Measurements from ENCODE around the gene DCAF6. TPM values are rescaled to one million over a fixed set of nuclear protein-coding genes. Genes with fewer than 3 reads are reported as not detected.
"Not testable (repeated sequence)": the region's sequence is repeated elsewhere in the genome, so short reads cannot be mapped to it uniquely, and the experiment has no call there.

The DCAF6 gene
- total and polyA plus RNA-seq, 9 donors, result 91.0 to 130 (median 110) TPM

- no peak for DNase-seq
- H3K4me3 ChIP-seq (ENCODE audit: low read length), result no peak overlapping the region
- peaks cover 2% of the 10 kb centered on the region for H3K36me3 ChIP-seq (ENCODE audit: control insufficient read depth, insufficient read depth, low read length)
- no CpG with 5 or more reads among the region's 1 CpG for WGBS (ENCODE audit: insufficient coverage)
- H3K4me1 ChIP-seq (ENCODE audit: control insufficient read depth, insufficient read depth, low read length), result peaks cover 2% of the 10 kb centered on the region
- H3K27ac ChIP-seq (ENCODE audit: low read length), result no peak overlapping the region
- H3K9me3 ChIP-seq (replicated peaks; ENCODE audit: control insufficient read depth, low read depth, low read length), result no peaks in the 10 kb centered on the region
- no peaks in the 10 kb centered on the region for H3K27me3 ChIP-seq (ENCODE audit: control insufficient read depth, insufficient read depth, low read length)
Observed at GRCh38 chr1:167922611-167923074, 13.8 kb upstream of the DCAF6 start.

- DNase-seq, result no peak
- Histone ChIP-seq H3K4me3 (ENCODE audit: low read length) (no peak overlapping the region), H3K9me3 (replicated peaks; ENCODE audit: control insufficient read depth, low read depth, low read length) (no peaks in the 10 kb centered on the region), H3K27me3 (ENCODE audit: control insufficient read depth, insufficient read depth, low read length) (no peaks in the 10 kb centered on the region), H3K36me3 (ENCODE audit: control insufficient read depth, insufficient read depth, low read length) (peaks cover 2% of the 10 kb centered on the region), H3K4me1 (ENCODE audit: control insufficient read depth, insufficient read depth, low read length) (peaks cover 2% of the 10 kb centered on the region), H3K27ac (ENCODE audit: low read length) (no peak overlapping the region)
- WGBS (ENCODE audit: insufficient coverage), result no CpG with 5 or more reads among the region's 3 CpGs
Observed at GRCh38 chr1:167923324-167924056, 13.0 kb upstream of the DCAF6 start.

- Histone ChIP-seq H3K4me1 (ENCODE audit: control insufficient read depth, insufficient read depth, low read length) (peaks cover 2% of the 10 kb centered on the region), H3K9me3 (replicated peaks; ENCODE audit: control insufficient read depth, low read depth, low read length) (no peaks in the 10 kb centered on the region), H3K27ac (ENCODE audit: low read length) (no peak overlapping the region), H3K27me3 (ENCODE audit: control insufficient read depth, insufficient read depth, low read length) (no peaks in the 10 kb centered on the region), H3K36me3 (ENCODE audit: control insufficient read depth, insufficient read depth, low read length) (peaks cover 2% of the 10 kb centered on the region), H3K4me3 (ENCODE audit: low read length) (no peak overlapping the region)
- no CpG with 5 or more reads among the region's 2 CpGs for WGBS (ENCODE audit: insufficient coverage)
- no peak for DNase-seq
Observed at GRCh38 chr1:167924102-167924501, 12.4 kb upstream of the DCAF6 start.

GRCh38 chr1:167924543-167925231 is 11.8 kb upstream of the DCAF6 start:
- Histone ChIP-seq H3K4me3 (ENCODE audit: low read length) (no peak overlapping the region), H3K27me3 (ENCODE audit: control insufficient read depth, insufficient read depth, low read length) (no peaks in the 10 kb centered on the region), H3K9me3 (replicated peaks; ENCODE audit: control insufficient read depth, low read depth, low read length) (no peaks in the 10 kb centered on the region), H3K36me3 (ENCODE audit: control insufficient read depth, insufficient read depth, low read length) (peaks cover 1% of the 10 kb centered on the region), H3K27ac (ENCODE audit: low read length) (no peak overlapping the region), H3K4me1 (ENCODE audit: control insufficient read depth, insufficient read depth, low read length) (peaks cover 2% of the 10 kb centered on the region)
- DNase-seq, result no peak
- 100% methylated on average over 1 of the region's 2 CpGs for WGBS (ENCODE audit: insufficient coverage)

- Histone ChIP-seq H3K36me3 (ENCODE audit: control insufficient read depth, insufficient read depth, low read length) (no peaks in the 10 kb centered on the region), H3K4me1 (ENCODE audit: control insufficient read depth, insufficient read depth, low read length) (peaks cover 2% of the 10 kb centered on the region), H3K27ac (ENCODE audit: low read length) (no peak overlapping the region), H3K4me3 (ENCODE audit: low read length) (no peak overlapping the region), H3K27me3 (ENCODE audit: control insufficient read depth, insufficient read depth, low read length) (no peaks in the 10 kb centered on the region), H3K9me3 (replicated peaks; ENCODE audit: control insufficient read depth, low read depth, low read length) (no peaks in the 10 kb centered on the region)
- WGBS (ENCODE audit: insufficient coverage), result 25% methylated on average over 1 of the region's 6 CpGs
- DNase-seq, result no peak
Observed at GRCh38 chr1:167926486-167926997, 9.9 kb upstream of the DCAF6 start.

- WGBS (ENCODE audit: insufficient coverage), result 33% methylated on average over 1 of the region's 4 CpGs
- no peak overlapping the region for H3K27ac ChIP-seq (ENCODE audit: low read length)
Observed at GRCh38 chr1:167927046-167927754, 9.3 kb upstream of the DCAF6 start.

GRCh38 chr1:167928457-167928852 is 8.0 kb upstream of the DCAF6 start:
- WGBS (ENCODE audit: insufficient coverage), result no CpG with 5 or more reads among the region's 2 CpGs
- H3K4me1 ChIP-seq (ENCODE audit: control insufficient read depth, insufficient read depth, low read length), result peaks cover 2% of the 10 kb centered on the region
- no peak overlapping the region for H3K27ac ChIP-seq (ENCODE audit: low read length)

More at GRCh38 chr1:167927046-167927754, 9.3 kb upstream of the DCAF6 start:
- H3K4me1 ChIP-seq (ENCODE audit: control insufficient read depth, insufficient read depth, low read length), result peaks cover 2% of the 10 kb centered on the region
- no peak for DNase-seq
- H3K27me3 ChIP-seq (ENCODE audit: control insufficient read depth, insufficient read depth, low read length), result no peaks in the 10 kb centered on the region
- no peaks in the 10 kb centered on the region for H3K9me3 ChIP-seq (replicated peaks; ENCODE audit: control insufficient read depth, low read depth, low read length)
- H3K36me3 ChIP-seq (ENCODE audit: control insufficient read depth, insufficient read depth, low read length), result no peaks in the 10 kb centered on the region
- H3K4me3 ChIP-seq (ENCODE audit: low read length), result no peak overlapping the region

GRCh38 chr1:167928919-167929318 is 7.6 kb upstream of the DCAF6 start:
- WGBS (ENCODE audit: insufficient coverage), result 90% methylated on average over 2 of the region's 9 CpGs
- not testable (repeated sequence) for H3K27ac ChIP-seq (ENCODE audit: low read length); H3K4me3 ChIP-seq (ENCODE audit: low read length)

More at GRCh38 chr1:167928457-167928852, 8.0 kb upstream of the DCAF6 start:
- DNase-seq, result no peak
- no peaks in the 10 kb centered on the region for H3K27me3 ChIP-seq (ENCODE audit: control insufficient read depth, insufficient read depth, low read length)
- no peaks in the 10 kb centered on the region for H3K9me3 ChIP-seq (replicated peaks; ENCODE audit: control insufficient read depth, low read depth, low read length)
- no peak overlapping the region for H3K4me3 ChIP-seq (ENCODE audit: low read length)
- H3K36me3 ChIP-seq (ENCODE audit: control insufficient read depth, insufficient read depth, low read length), result no peaks in the 10 kb centered on the region

GRCh38 chr1:167929725-167930124 is 6.8 kb upstream of the DCAF6 start:
- Histone ChIP-seq H3K27ac (ENCODE audit: low read length) (no peak overlapping the region), H3K4me1 (ENCODE audit: control insufficient read depth, insufficient read depth, low read length) (peaks cover 2% of the 10 kb centered on the region), H3K36me3 (ENCODE audit: control insufficient read depth, insufficient read depth, low read length) (no peaks in the 10 kb centered on the region), H3K27me3 (ENCODE audit: control insufficient read depth, insufficient read depth, low read length) (no peaks in the 10 kb centered on the region), H3K9me3 (replicated peaks; ENCODE audit: control insufficient read depth, low read depth, low read length) (no peaks in the 10 kb centered on the region), H3K4me3 (ENCODE audit: low read length) (no peak overlapping the region)
- no CpG with 5 or more reads among the region's 1 CpG for WGBS (ENCODE audit: insufficient coverage)
- DNase-seq, result no peak

More at GRCh38 chr1:167928919-167929318, 7.6 kb upstream of the DCAF6 start:
- H3K9me3 ChIP-seq (replicated peaks; ENCODE audit: control insufficient read depth, low read depth, low read length); H3K36me3 ChIP-seq (ENCODE audit: control insufficient read depth, insufficient read depth, low read length); DNase-seq; H3K4me1 ChIP-seq (ENCODE audit: control insufficient read depth, insufficient read depth, low read length); H3K27me3 ChIP-seq (ENCODE audit: control insufficient read depth, insufficient read depth, low read length): not testable (repeated sequence)

GRCh38 chr1:167933788-167934187 is 2.7 kb upstream of the DCAF6 start:
- H3K27me3 ChIP-seq (ENCODE audit: control insufficient read depth, insufficient read depth, low read length), result no peaks in the 10 kb centered on the region
- H3K27ac ChIP-seq (ENCODE audit: low read length), result no peak overlapping the region
- no CpG with 5 or more reads among the region's 4 CpGs for WGBS (ENCODE audit: insufficient coverage)
- H3K4me1 ChIP-seq (ENCODE audit: control insufficient read depth, insufficient read depth, low read length), result peaks cover 2% of the 10 kb centered on the region
- no peaks in the 10 kb centered on the region for H3K9me3 ChIP-seq (replicated peaks; ENCODE audit: control insufficient read depth, low read depth, low read length)
- H3K4me3 ChIP-seq (ENCODE audit: low read length), result no peak overlapping the region
- DNase-seq, result no peak
- no peaks in the 10 kb centered on the region for H3K36me3 ChIP-seq (ENCODE audit: control insufficient read depth, insufficient read depth, low read length)
